D721Med (cell line): Measurements from ENCODE around the gene DVL1.

Source experiments
- DNase-seq: peaks from one replicate; pipeline ENCODE4 v3.0.0; 2011; ENCODE audit warnings: low spot score; ENCODE audit not compliant: insufficient read length
- FAIRE-seq: peaks from 2 replicates; lab custom pipeline; 2011; peaks lifted over from hg19 to GRCh38; lab: Jason Lieb, UNC
- TF ChIP-seq, protein P1 (sequence below): IDR thresholded peaks from 2 replicates; pipeline ENCODE4 v1.5.1; 2012; ENCODE audit warnings: mild to moderate bottlenecking, control low read depth; ENCODE audit not compliant: insufficient read depth; ENCODE audit errors: missing control alignments

The DVL1 gene

GRCh38 chr1:1312450-1313314 lies 36.5 kb downstream of the DVL1 start:
- TF ChIP-seq, protein P1, sequence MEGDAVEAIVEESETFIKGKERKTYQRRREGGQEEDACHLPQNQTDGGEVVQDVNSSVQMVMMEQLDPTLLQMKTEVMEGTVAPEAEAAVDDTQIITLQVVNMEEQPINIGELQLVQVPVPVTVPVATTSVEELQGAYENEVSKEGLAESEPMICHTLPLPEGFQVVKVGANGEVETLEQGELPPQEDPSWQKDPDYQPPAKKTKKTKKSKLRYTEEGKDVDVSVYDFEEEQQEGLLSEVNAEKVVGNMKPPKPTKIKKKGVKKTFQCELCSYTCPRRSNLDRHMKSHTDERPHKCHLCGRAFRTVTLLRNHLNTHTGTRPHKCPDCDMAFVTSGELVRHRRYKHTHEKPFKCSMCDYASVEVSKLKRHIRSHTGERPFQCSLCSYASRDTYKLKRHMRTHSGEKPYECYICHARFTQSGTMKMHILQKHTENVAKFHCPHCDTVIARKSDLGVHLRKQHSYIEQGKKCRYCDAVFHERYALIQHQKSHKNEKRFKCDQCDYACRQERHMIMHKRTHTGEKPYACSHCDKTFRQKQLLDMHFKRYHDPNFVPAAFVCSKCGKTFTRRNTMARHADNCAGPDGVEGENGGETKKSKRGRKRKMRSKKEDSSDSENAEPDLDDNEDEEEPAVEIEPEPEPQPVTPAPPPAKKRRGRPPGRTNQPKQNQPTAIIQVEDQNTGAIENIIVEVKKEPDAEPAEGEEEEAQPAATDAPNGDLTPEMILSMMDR = no peak
- DNase-seq (no peak), FAIRE-seq (no peak)

GRCh38 chr1:1311107-1312104 lies 37.8 kb downstream of the DVL1 start:
- FAIRE-seq = no peak
- TF ChIP-seq, protein P1 = no peak
- DNase-seq = no peak

DNA sequence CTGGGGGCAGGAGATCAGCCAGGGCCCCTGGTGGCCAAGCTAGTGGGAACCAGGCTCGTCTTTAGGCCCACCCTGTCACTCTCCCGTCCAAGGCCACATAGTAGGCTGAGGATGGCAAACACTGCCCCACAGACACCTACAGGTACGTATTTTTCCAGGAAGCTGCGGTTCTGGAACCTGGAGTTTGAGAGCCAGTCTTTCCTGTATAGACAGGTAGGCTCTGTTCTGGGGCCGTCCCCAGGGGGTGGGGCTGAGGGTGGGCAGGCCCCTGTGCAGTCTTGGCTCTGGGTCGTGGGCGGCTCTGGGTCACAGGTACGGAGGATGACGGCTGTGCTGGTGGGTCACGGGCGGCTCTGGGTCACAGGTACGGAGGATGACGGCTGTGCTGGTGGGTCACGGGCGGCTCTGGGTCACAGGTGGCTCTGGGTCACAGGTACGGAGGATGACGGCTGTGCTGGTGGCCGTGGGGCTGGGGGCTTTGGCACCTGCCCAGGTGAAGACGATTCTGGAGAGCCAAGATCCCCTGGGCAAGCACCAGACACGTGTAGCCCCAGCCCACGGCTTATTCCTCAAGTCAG lies 38.7 kb downstream of the DVL1 start:
- TF ChIP-seq, protein P1 = no peak
- FAIRE-seq = no peak

DNA sequence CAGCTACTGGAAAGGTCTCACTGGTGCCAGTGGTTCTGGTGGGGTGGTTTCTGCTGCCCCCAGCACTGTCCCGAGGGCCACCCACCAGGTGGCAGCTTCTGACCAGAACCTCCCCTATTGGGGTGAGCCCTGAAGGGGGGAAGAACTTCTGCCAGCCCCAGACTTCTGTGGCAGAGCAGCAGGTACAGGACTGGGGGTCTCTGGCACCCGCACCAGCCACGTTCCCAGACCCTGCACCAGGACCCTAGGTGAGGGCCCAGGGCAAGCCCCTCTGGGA lies 39.2 kb downstream of the DVL1 start:
- no peak for FAIRE-seq
- TF ChIP-seq, protein P1 = no peak
- no peak for DNase-seq

More for the DNA sequence above, 38.7 kb downstream of the DVL1 start:
- DNase-seq = no peak

GRCh38 chr1:1309251-1310108 lies 39.7 kb downstream of the DVL1 start:
- DNase-seq = no peak
- FAIRE-seq = no peak
- TF ChIP-seq, protein P1 = no peak

DNA sequence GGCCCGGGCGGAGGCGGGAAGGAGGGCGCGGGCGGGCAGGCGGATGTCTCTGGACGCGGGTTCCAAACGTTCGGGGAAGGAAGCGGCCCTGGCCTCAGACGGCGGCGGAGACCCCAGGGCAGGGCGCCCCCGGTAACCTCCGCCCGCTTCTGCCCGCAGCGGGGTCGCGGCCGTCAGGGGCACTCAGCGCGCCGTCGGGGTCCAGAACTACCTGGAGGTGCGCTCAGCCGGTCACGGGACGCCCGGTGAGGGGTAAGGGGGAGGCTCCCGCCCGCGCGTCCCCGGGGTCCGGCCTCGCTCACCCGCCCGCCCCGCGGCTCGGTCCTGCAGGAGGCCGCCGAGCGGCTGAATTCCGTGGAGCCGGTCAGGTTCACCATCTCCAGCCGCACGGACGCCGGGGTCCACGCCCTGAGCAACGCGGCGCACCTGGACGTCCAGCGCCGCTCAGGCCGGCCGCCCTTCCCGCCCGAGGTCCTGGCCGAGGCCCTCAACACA lies 40.4 kb downstream of the DVL1 start:
- FAIRE-seq (no peak), DNase-seq (no peak)
- TF ChIP-seq, protein P1 = no peak
